ENCODE results near the gene ZNF513.

DNA sequence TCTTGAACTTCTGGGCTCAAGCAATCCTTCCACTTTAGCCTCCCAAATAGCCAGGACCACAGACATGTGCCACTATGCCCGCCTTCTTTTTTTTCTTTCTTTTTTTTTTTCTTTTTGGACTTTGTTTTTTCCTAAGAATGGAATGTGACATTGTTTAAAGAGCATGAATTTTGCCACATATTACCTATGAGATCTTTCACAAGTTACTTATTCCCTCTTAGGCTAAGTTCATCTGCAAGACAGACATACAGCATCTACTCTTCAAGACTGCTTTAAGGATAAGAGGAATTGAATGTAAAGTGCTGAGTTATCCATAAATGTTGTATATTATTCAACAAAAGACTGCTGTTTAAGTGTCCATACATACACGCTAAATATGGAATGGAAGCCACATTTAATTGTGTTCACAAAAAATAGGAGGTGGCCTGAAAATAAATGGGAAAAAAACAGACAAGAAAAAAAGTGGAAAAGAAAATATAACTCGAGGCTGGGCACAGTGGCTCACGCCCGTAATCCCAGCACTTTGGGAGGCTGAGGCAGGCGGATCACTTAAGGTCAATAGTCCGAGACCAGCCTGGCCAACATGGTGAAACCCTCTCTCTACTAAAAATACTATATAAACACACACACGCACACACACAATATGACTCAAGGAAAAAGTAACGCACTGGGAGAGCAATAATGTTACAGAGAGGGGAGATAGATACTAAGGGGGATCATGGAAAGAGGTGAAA is 32.1 kb upstream of the ZNF513 start:
- TF ChIP-seq, protein P1, sequence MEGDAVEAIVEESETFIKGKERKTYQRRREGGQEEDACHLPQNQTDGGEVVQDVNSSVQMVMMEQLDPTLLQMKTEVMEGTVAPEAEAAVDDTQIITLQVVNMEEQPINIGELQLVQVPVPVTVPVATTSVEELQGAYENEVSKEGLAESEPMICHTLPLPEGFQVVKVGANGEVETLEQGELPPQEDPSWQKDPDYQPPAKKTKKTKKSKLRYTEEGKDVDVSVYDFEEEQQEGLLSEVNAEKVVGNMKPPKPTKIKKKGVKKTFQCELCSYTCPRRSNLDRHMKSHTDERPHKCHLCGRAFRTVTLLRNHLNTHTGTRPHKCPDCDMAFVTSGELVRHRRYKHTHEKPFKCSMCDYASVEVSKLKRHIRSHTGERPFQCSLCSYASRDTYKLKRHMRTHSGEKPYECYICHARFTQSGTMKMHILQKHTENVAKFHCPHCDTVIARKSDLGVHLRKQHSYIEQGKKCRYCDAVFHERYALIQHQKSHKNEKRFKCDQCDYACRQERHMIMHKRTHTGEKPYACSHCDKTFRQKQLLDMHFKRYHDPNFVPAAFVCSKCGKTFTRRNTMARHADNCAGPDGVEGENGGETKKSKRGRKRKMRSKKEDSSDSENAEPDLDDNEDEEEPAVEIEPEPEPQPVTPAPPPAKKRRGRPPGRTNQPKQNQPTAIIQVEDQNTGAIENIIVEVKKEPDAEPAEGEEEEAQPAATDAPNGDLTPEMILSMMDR (IDR thresholded peaks at IDR 0.05) = no peak
- TF ChIP-seq POLR2AphosphoS5 (IDR thresholded peaks at IDR 0.05) = no peak

Data from suprapubic skin (tissue), 3 donors.